Progenitor cell of endocrine pancreas (in vitro differentiated cells): ENCODE results near the gene B3GNT3. TPM values are rescaled to one million over a fixed set of nuclear protein-coding genes. Genes with fewer than 3 reads are reported as not detected.

Source experiments
- DNase-seq: peaks from one replicate; pipeline ENCODE4 v3.0.0; 2021; ENCODE audit warnings: low spot score; ENCODE audit not compliant: unreplicated experiment
- H3K27ac Mint-ChIP-seq: 2 replicates; pipeline ENCODE4 v1.8.0; 2021; ENCODE audit warnings: mild to moderate bottlenecking, moderate library complexity, mixed read lengths
- H3K27me3 Mint-ChIP-seq: 2 replicates; pipeline ENCODE4 v1.8.0; 2021; ENCODE audit warnings: mixed read lengths
- H3K36me3 Mint-ChIP-seq: 2 replicates; pipeline ENCODE4 v1.8.0; 2022; ENCODE audit warnings: mixed read lengths; ENCODE audit not compliant: insufficient read depth
- H3K4me1 Mint-ChIP-seq: 2 replicates; pipeline ENCODE4 v1.8.0; 2021; ENCODE audit warnings: low read depth, mixed read lengths
- H3K4me3 Mint-ChIP-seq: 2 replicates; pipeline ENCODE4 v1.8.0; 2021; ENCODE audit warnings: low read depth, mild to moderate bottlenecking, moderate library complexity, mixed read lengths
- H3K9me3 Mint-ChIP-seq: 2 replicates; pipeline ENCODE4 v1.8.0; 2021; ENCODE audit warnings: low read depth, mixed read lengths
- CTCF ChIP-seq: fragments of 200-600 bp; sonication (generic); IDR thresholded peaks from one replicate; pipeline ENCODE4 v1.5.0; 2021; ENCODE audit warnings: antibody characterized with exemption, mild to moderate bottlenecking; ENCODE audit not compliant: unreplicated experiment
- total RNA-seq: library from RNA; stranded (reverse); gene quantifications from 2 replicates; pipeline ENCODE4 v1.2.1, GENCODE V29; 2021

B3GNT3 gene
- total RNA-seq, 1 donor from 2014 or later = not detected

- H3K4me1 Mint-ChIP-seq = no peaks in the 10 kb centered on the region
- H3K27me3 Mint-ChIP-seq = peaks cover 20% of the 10 kb centered on the region
- H3K36me3 Mint-ChIP-seq = no peaks in the 10 kb centered on the region
- H3K27ac Mint-ChIP-seq = no peak overlapping the region
- no peak for DNase-seq
- no peak for TF ChIP-seq CTCF
- no peaks in the 10 kb centered on the region for H3K9me3 Mint-ChIP-seq
- H3K4me3 Mint-ChIP-seq = no peak overlapping the region
Observed at GRCh38 chr19:17811681-17812080, 16.7 kb downstream of the B3GNT3 start.

DNA sequence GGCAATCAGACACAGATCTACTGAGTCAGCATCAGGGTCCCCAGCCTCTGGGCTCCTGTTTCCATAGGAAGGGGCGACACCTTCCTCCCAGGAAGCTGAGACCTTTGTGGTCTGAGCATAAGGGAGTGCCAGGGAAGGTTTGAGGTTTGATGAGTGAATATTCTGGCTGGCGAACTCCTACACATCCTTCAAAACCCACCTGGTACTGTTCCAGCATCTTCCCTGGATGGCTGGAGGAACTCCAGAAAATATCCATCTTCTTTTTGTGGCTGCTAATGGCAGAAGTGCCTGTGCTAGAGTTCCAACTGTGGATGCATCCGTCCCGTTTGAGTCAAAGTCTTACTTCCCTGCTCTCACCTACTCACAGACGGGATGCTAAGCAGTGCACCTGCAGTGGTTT lies 17.2 kb downstream of the B3GNT3 start:
- Mint-ChIP-seq H3K4me1 (no peaks in the 10 kb centered on the region), H3K4me3 (no peak overlapping the region), H3K27ac (no peak overlapping the region), H3K9me3 (no peaks in the 10 kb centered on the region), H3K27me3 (peaks cover 20% of the 10 kb centered on the region), H3K36me3 (no peaks in the 10 kb centered on the region)
- TF ChIP-seq CTCF = no peak
- no peak for DNase-seq

- peaks cover 6% of the 10 kb centered on the region for H3K27me3 Mint-ChIP-seq
- no peaks in the 10 kb centered on the region for H3K36me3 Mint-ChIP-seq
- no peak overlapping the region for H3K27ac Mint-ChIP-seq
- no peaks in the 10 kb centered on the region for H3K9me3 Mint-ChIP-seq
- no peak overlapping the region for H3K4me3 Mint-ChIP-seq
- no peak for DNase-seq
- no peaks in the 10 kb centered on the region for H3K4me1 Mint-ChIP-seq
- TF ChIP-seq CTCF = no peak
Observed at GRCh38 chr19:17817668-17818363, 22.9 kb downstream of the B3GNT3 start.

DNA sequence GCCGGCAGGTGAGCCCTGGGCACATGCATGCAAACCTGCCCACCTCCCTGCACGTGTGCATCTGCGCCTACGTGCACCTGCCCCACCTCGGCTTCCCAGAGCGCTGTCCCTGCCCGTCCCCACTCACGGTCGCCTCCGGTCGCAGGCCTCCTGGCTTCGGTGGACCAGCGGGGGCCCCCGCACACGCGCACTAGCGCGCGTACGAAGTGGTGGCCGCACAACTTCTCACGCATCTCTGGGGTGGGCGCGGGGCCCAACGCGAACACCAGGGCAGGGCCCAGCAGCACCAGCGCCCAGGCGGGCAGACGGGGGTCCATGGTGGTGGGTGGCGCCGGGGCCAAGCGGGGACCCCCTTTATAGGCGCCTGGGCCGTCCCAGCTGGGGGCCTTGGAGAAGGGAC lies 26.3 kb downstream of the B3GNT3 start, which contains the start of gene INSL3:
Gene INSL3, minus strand, starts transcription at position 330 of the 400 bp plus-strand sequence. Its CDS starts 13 bp downstream, at position 317.
- Mint-ChIP-seq H3K9me3 (no peaks in the 10 kb centered on the region), H3K36me3 (no peaks in the 10 kb centered on the region), H3K27ac (no peak within 1 kb of the TSS), H3K27me3 (peaks cover 13% of the 10 kb centered on the region), H3K4me3 (no peak within 1 kb of the TSS), H3K4me1 (no peaks in the 10 kb centered on the region)
- no peak for DNase-seq
- TF ChIP-seq CTCF = no peak

DNA sequence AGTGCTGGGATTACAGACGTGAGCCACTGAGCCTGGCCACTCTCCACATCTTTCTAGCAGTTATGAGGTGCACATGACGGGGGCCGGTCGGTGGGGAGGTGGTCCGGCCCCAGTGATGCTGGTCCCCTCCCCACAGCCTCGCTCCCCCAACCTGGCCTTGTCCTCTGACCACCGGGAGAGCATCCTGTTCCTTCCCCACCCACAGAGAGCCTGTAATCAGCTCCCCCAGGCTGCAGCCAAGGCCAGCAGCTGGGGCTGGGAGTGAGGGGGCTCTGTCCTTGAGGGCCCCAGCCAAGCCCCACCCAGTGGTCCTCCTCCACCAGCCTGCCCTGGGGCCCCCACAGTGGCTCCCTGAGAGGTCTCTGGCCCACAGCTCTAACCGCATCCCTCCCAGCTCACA lies 29.4 kb downstream of the B3GNT3 start:
- DNase-seq = no peak
- no peak overlapping the region for H3K27ac Mint-ChIP-seq
- no peak overlapping the region for H3K4me3 Mint-ChIP-seq
- H3K9me3 Mint-ChIP-seq = no peaks in the 10 kb centered on the region
- no peak for TF ChIP-seq CTCF
- H3K4me1 Mint-ChIP-seq = no peaks in the 10 kb centered on the region
- peaks cover 18% of the 10 kb centered on the region for H3K27me3 Mint-ChIP-seq
- H3K36me3 Mint-ChIP-seq = no peaks in the 10 kb centered on the region
